GM21381 (cell line): Measurements from ENCODE around the gene GNA14.
"Not testable (repeated sequence)": the region's sequence is repeated elsewhere in the genome, so short reads cannot be mapped to it uniquely, and the experiment has no call there.

Experiments used
- ATAC-seq: cut with Tn5 transposase; IDR thresholded peaks from one replicate; pipeline ENCODE4 v1.9.1; 2021; ENCODE audit warnings: mild to moderate bottlenecking, moderate library complexity; ENCODE audit not compliant: unreplicated experiment

GNA14 gene

GRCh38 chr9:77648234-77649108 is at the start of gene GNA14:
GNA14 (minus strand) TSS chr9:77648322; CDS start chr9:77647793, 529 bp downstream.
- no peak for ATAC-seq

- no peak for ATAC-seq
Measured at GRCh38 chr9:77697238-77697984, 49.3 kb upstream of the GNA14 start.

- not testable (repeated sequence) for ATAC-seq
Measured at GRCh38 chr9:77690723-77691122, 42.6 kb upstream of the GNA14 start.

GRCh38 chr9:77690119-77690518 is 42.0 kb upstream of the GNA14 start:
- ATAC-seq = not testable (repeated sequence)

GRCh38 chr9:77687737-77688136 is 39.6 kb upstream of the GNA14 start:
- ATAC-seq = not testable (repeated sequence)

- no peak for ATAC-seq
Measured at GRCh38 chr9:77680581-77680980, 32.5 kb upstream of the GNA14 start.

GRCh38 chr9:77679661-77680368 is 31.7 kb upstream of the GNA14 start:
- no peak for ATAC-seq

- no peak for ATAC-seq
Measured at GRCh38 chr9:77679088-77679487, 31.0 kb upstream of the GNA14 start.

GRCh38 chr9:77677957-77678535 is 29.9 kb upstream of the GNA14 start:
- ATAC-seq = no peak

- no peak for ATAC-seq
Measured at GRCh38 chr9:77677397-77677796, 29.3 kb upstream of the GNA14 start.

GRCh38 chr9:77673941-77674791 is 26.0 kb upstream of the GNA14 start:
- no peak for ATAC-seq

GRCh38 chr9:77672183-77672582 is 24.1 kb upstream of the GNA14 start:
- no peak for ATAC-seq

- ATAC-seq = no peak
Measured at GRCh38 chr9:77667151-77667550, 19.0 kb upstream of the GNA14 start.

- no peak for ATAC-seq
Measured at GRCh38 chr9:77663754-77664153, 15.6 kb upstream of the GNA14 start.

GRCh38 chr9:77661566-77662085 is 13.5 kb upstream of the GNA14 start:
- ATAC-seq = no peak

GRCh38 chr9:77659926-77660325 is 11.8 kb upstream of the GNA14 start:
- ATAC-seq = no peak

- no peak for ATAC-seq
Measured at GRCh38 chr9:77651203-77651602, 3.1 kb upstream of the GNA14 start.

GRCh38 chr9:77649109-77649812 is 1.1 kb upstream of the GNA14 start:
- no peak for ATAC-seq
